Neural crest cell (in vitro differentiated cells): ENCODE results near the gene C19orf12. TPM values are rescaled to one million over a fixed set of nuclear protein-coding genes. Genes with fewer than 3 reads are reported as not detected.

ENCODE experiments used
- DNase-seq: peaks from one replicate; pipeline ENCODE4 v3.0.0; 2021; ENCODE audit warnings: low read depth, mixed read lengths, low spot score
- H3K27ac Mint-ChIP-seq: one replicate; pipeline ENCODE4 v1.8.0; 2021; ENCODE audit warnings: mild to moderate bottlenecking, mixed read lengths; ENCODE audit not compliant: unreplicated experiment
- H3K27me3 Mint-ChIP-seq: 2 replicates; pipeline ENCODE4 v1.8.0; 2021; ENCODE audit warnings: low read depth, mild to moderate bottlenecking, mixed read lengths
- H3K36me3 Mint-ChIP-seq: 2 replicates; pipeline ENCODE4 v1.8.0; 2021; ENCODE audit warnings: low read depth, mild to moderate bottlenecking, mixed read lengths
- H3K4me1 Mint-ChIP-seq: 2 replicates; pipeline ENCODE4 v1.8.0; 2021; ENCODE audit warnings: mixed read lengths
- H3K4me3 Mint-ChIP-seq: one replicate; pipeline ENCODE4 v1.8.0; 2021; ENCODE audit warnings: mild to moderate bottlenecking, mixed read lengths
- H3K9me3 Mint-ChIP-seq: 2 replicates; pipeline ENCODE4 v1.8.0; 2021; ENCODE audit warnings: mixed read lengths
- CTCF ChIP-seq: fragments of 200-600 bp; sonication (generic); conservative IDR thresholded peaks from 2 replicates; pipeline ENCODE4 v1.5.0; 2021; ENCODE audit warnings: antibody characterized with exemption, mild to moderate bottlenecking
- total RNA-seq: library from RNA; stranded (reverse); gene quantifications from 2 replicates; pipeline ENCODE4 v1.2.1, GENCODE V29; 2021

Gene C19orf12
- total RNA-seq, 1 donor from 2014 or later: 38.1 TPM

GRCh38 chr19:29681422-29682235, 33.4 kb downstream of the C19orf12 start:
- no peaks in the 10 kb centered on the region for H3K9me3 Mint-ChIP-seq
- H3K4me3 Mint-ChIP-seq: no peak overlapping the region
- no peaks in the 10 kb centered on the region for H3K36me3 Mint-ChIP-seq
- H3K4me1 Mint-ChIP-seq: peaks cover 14% of the 10 kb centered on the region
- peaks cover 4% of the 10 kb centered on the region for H3K27me3 Mint-ChIP-seq
- H3K27ac Mint-ChIP-seq: no peak overlapping the region
- DNase-seq: no peak
- no peak for TF ChIP-seq CTCF

GRCh38 chr19:29680937-29681336, 34.1 kb downstream of the C19orf12 start:
- Mint-ChIP-seq H3K9me3 (no peaks in the 10 kb centered on the region), H3K36me3 (no peaks in the 10 kb centered on the region), H3K4me3 (no peak overlapping the region), H3K27me3 (peaks cover 4% of the 10 kb centered on the region), H3K4me1 (peaks cover 16% of the 10 kb centered on the region), H3K27ac (no peak overlapping the region)
- no peak for TF ChIP-seq CTCF
- DNase-seq: no peak

GRCh38 chr19:29680447-29680846, 34.6 kb downstream of the C19orf12 start:
- peaks cover 18% of the 10 kb centered on the region for H3K4me1 Mint-ChIP-seq
- no peak for TF ChIP-seq CTCF
- H3K36me3 Mint-ChIP-seq: no peaks in the 10 kb centered on the region
- H3K9me3 Mint-ChIP-seq: no peaks in the 10 kb centered on the region
- H3K27me3 Mint-ChIP-seq: peaks cover 4% of the 10 kb centered on the region
- H3K4me3 Mint-ChIP-seq: no peak overlapping the region
- DNase-seq: no peak
- no peak overlapping the region for H3K27ac Mint-ChIP-seq

- no peaks in the 10 kb centered on the region for H3K9me3 Mint-ChIP-seq
- peaks cover 4% of the 10 kb centered on the region for H3K27me3 Mint-ChIP-seq
- no peaks in the 10 kb centered on the region for H3K36me3 Mint-ChIP-seq
- no peak for TF ChIP-seq CTCF
- H3K4me3 Mint-ChIP-seq: no peak overlapping the region
- peaks cover 21% of the 10 kb centered on the region for H3K4me1 Mint-ChIP-seq
- DNase-seq: no peak
- H3K27ac Mint-ChIP-seq: no peak overlapping the region
Measured at GRCh38 chr19:29679598-29680210, 35.4 kb downstream of the C19orf12 start.

GRCh38 chr19:29678484-29679106, 36.5 kb downstream of the C19orf12 start:
- TF ChIP-seq CTCF: no peak
- peaks cover 4% of the 10 kb centered on the region for H3K27me3 Mint-ChIP-seq
- H3K27ac Mint-ChIP-seq: no peak overlapping the region
- peaks cover 18% of the 10 kb centered on the region for H3K4me1 Mint-ChIP-seq
- no peaks in the 10 kb centered on the region for H3K9me3 Mint-ChIP-seq
- no peaks in the 10 kb centered on the region for H3K36me3 Mint-ChIP-seq
- H3K4me3 Mint-ChIP-seq: no peak overlapping the region
- DNase-seq: no peak
